NCI-H82 treated with DMSO at 0.1 percent for 48 hours (cell line): Measurements from ENCODE around the gene SMIM13.

Experiments
- DNase-seq: peaks from one replicate; lab custom pipeline; 2025; ENCODE audit not compliant: unreplicated experiment; lab: John Stamatoyannopoulos, UW

SMIM13 gene

GRCh38 chr6:11149551-11149950, 55.9 kb downstream of the SMIM13 start:
- DNase-seq, result peak; percentile 47

GRCh38 chr6:11151488-11151887, 57.9 kb downstream of the SMIM13 start:
- DNase-seq, result no peak

GRCh38 chr6:11152581-11152980, 58.9 kb downstream of the SMIM13 start:
- peak; percentile 76 for DNase-seq

GRCh38 chr6:11153447-11153846, 59.8 kb downstream of the SMIM13 start:
- no peak for DNase-seq

- DNase-seq, result no peak
These were observed 62.0 kb downstream of the SMIM13 start for GRCh38 chr6:11155589-11155988.

- DNase-seq, result no peak
These were observed 66.6 kb downstream of the SMIM13 start for GRCh38 chr6:11160199-11160598.

- DNase-seq, result no peak
These were observed 67.7 kb downstream of the SMIM13 start for GRCh38 chr6:11161031-11161956.

GRCh38 chr6:11162262-11162661, 68.6 kb downstream of the SMIM13 start:
- DNase-seq, result no peak

GRCh38 chr6:11163932-11164331, 70.3 kb downstream of the SMIM13 start:
- DNase-seq, result no peak

GRCh38 chr6:11164717-11165646, 71.3 kb downstream of the SMIM13 start:
- no peak for DNase-seq

GRCh38 chr6:11166948-11167347, 73.3 kb downstream of the SMIM13 start:
- DNase-seq, result no peak

GRCh38 chr6:11168091-11168635, 74.5 kb downstream of the SMIM13 start:
- no peak for DNase-seq

- DNase-seq, result no peak
These were observed 78.3 kb downstream of the SMIM13 start for GRCh38 chr6:11171952-11172351.

GRCh38 chr6:11172501-11173327, 79.1 kb downstream of the SMIM13 start:
- DNase-seq, result no peak

- no peak for DNase-seq
These were observed 80.6 kb downstream of the SMIM13 start for GRCh38 chr6:11174242-11174611.

- no peak for DNase-seq
These were observed 83.6 kb downstream of the SMIM13 start for GRCh38 chr6:11177271-11177670.

GRCh38 chr6:11179088-11179418, 85.4 kb downstream of the SMIM13 start:
- no peak for DNase-seq

GRCh38 chr6:11179419-11180202, 86.0 kb downstream of the SMIM13 start:
- no peak for DNase-seq

- DNase-seq, result no peak
These were observed 88.0 kb downstream of the SMIM13 start for GRCh38 chr6:11181478-11182136.
